Cardiac muscle cell (in vitro differentiated cells and primary cell): ENCODE results near the gene TUBA3C. TPM values are rescaled to one million over a fixed set of nuclear protein-coding genes. Genes with fewer than 3 reads are reported as not detected.

Experiments
- DNase-seq, 2 donors: peaks; one replicate each; pipeline versions ENCODE4 v3.0.0 to v3.0.0-alpha.2; 2010 to 2017; ENCODE audit warnings: low read depth in 1 of 2, low spot score in 1 of 2
- H3K27ac ChIP-seq: fragments of 200-600 bp; sonication (generic); 2 replicates; pipeline ENCODE4 v1.5.1; 2016
- H3K27me3 ChIP-seq: fragments of 200-600 bp; sonication (generic); 2 replicates; pipeline ENCODE4 v1.6.0; 2016; ENCODE audit warnings: control low read depth
- H3K36me3 ChIP-seq: fragments of 200-600 bp; sonication (generic); 2 replicates; pipeline ENCODE4 v1.5.1; 2016; ENCODE audit warnings: control low read depth
- H3K4me1 ChIP-seq: fragments of 200-600 bp; sonication (generic); 2 replicates; pipeline ENCODE4 v1.8.1; 2017; ENCODE audit warnings: low read depth, mild to moderate bottlenecking, mixed run types
- H3K4me3 ChIP-seq: fragments of 200-600 bp; sonication (generic); 2 replicates; pipeline ENCODE4 v1.5.1; 2016; ENCODE audit warnings: mild to moderate bottlenecking
- H3K9me3 ChIP-seq: fragments of 200-600 bp; sonication (generic); 2 replicates; pipeline ENCODE4 v1.5.1; 2017; ENCODE audit warnings: low read depth, mild to moderate bottlenecking, control low read depth
- CTCF ChIP-seq: IDR thresholded peaks from 2 replicates; pipeline ENCODE4 v1.5.1; 2012; ENCODE audit warnings: low read depth, mild to moderate bottlenecking, low read length
- polyA plus RNA-seq: library from polyadenylated mRNA; unstranded; fragments of >200 nt; fragmentation: Nextera tagmentation; extraction: Ambion mirVana; gene quantifications from 2 replicates; pipeline ENCODE4 v1.2.1, GENCODE V29; 2016
- total RNA-seq: library from RNA; depleted of rRNA; stranded (reverse); fragments of >200 nt; gene quantifications from 2 replicates; pipeline ENCODE4 v1.2.3, GENCODE V29; 2016

Gene TUBA3C
- total and polyA plus RNA-seq, 2 experiments from 2014 or later = not detected

DNA sequence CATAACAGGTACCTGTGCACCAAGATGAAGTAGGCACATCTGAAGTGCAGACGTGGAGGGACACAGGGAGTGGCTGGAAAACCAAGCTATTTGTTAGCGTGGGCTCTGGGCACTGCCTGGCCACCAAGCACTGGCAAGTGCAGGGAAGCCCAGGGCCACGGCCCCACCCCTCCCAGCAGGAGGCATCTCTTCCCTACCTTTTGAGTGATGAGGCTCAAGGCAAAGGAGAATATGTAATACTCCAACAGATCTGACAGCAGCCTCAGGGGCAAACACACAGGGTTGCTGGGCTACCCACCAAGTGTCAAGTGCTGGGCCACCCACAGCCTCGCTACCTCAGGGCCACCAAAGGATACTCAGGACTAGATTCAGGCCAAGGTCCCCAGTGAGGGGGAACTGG lies 11.6 kb downstream of the TUBA3C start:
- Histone ChIP-seq H3K27me3 (no peaks in the 10 kb centered on the region), H3K4me1 (no peaks in the 10 kb centered on the region), H3K4me3 (no peak overlapping the region), H3K27ac (no peak overlapping the region), H3K36me3 (no peaks in the 10 kb centered on the region), H3K9me3 (no peaks in the 10 kb centered on the region)
- no peak for TF ChIP-seq CTCF
- no peak for DNase-seq

DNA sequence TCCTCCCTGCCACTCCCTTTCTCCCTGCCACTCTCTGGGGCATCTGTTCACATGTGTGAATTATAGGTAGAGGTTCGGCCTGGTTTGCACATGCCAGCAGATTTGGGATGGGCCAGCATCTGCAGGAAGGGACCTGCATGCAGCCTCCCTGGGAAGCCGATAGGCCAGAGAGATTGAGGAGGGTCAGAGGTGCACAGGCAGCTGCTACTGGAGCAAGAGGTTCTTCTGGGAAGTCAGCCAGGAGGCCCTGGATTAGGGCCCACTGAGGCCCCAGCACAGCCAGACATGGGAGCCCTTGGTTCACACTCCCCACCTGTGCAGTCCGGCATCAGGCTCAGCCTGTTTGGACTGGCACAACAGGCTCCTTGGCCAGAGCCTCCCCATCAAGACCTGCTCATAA lies 12.1 kb downstream of the TUBA3C start:
- no peaks in the 10 kb centered on the region for H3K4me1 ChIP-seq
- no peak overlapping the region for H3K27ac ChIP-seq
- DNase-seq = no peak
- no peaks in the 10 kb centered on the region for H3K9me3 ChIP-seq
- H3K36me3 ChIP-seq = no peaks in the 10 kb centered on the region
- no peaks in the 10 kb centered on the region for H3K27me3 ChIP-seq
- H3K4me3 ChIP-seq = no peak overlapping the region
- TF ChIP-seq CTCF = no peak

GRCh38 chr13:19161308-19161707 lies 20.3 kb downstream of the TUBA3C start:
- DNase-seq = no peak
- no peaks in the 10 kb centered on the region for H3K9me3 ChIP-seq
- H3K27me3 ChIP-seq = no peaks in the 10 kb centered on the region
- no peak for TF ChIP-seq CTCF
- no peaks in the 10 kb centered on the region for H3K36me3 ChIP-seq
- H3K4me1 ChIP-seq = no peaks in the 10 kb centered on the region
- no peak overlapping the region for H3K4me3 ChIP-seq
- no peak overlapping the region for H3K27ac ChIP-seq

DNA sequence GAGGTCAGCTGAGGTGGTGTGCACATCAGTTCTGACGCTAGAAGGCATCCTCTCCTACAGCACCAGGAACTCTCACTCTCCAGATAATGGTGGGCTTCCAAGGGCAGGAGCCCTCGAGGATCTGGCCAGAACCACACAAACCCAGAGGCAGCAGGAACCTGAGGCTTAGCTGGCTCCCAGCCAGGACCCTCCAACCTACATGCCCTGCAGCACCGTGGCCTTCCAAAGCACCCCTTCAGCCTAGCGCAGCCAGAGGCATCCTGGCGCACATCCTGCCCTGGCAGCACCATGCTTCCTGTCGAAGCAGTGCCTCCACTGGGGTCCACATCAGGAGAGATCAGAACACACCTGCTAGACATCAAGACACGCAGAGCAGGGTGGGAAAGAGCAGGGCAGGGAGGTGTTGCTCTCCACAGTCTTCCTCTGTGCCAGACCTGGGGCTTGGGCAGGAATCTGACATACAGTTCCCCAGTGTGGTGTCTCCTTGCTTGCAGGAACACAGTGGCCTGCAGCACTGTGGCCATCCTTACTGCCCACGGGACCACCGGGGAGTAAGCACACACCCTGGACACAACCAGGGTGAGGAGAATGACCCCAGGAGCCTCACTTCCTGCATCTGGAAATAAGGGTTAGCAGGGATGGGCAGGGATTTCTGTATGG lies 21.7 kb downstream of the TUBA3C start:
- TF ChIP-seq CTCF = no peak
- H3K27me3 ChIP-seq = no peaks in the 10 kb centered on the region
- no peaks in the 10 kb centered on the region for H3K4me1 ChIP-seq
- no peaks in the 10 kb centered on the region for H3K36me3 ChIP-seq
- no peaks in the 10 kb centered on the region for H3K9me3 ChIP-seq
- DNase-seq = no peak
- no peak overlapping the region for H3K27ac ChIP-seq
- no peak overlapping the region for H3K4me3 ChIP-seq

DNA sequence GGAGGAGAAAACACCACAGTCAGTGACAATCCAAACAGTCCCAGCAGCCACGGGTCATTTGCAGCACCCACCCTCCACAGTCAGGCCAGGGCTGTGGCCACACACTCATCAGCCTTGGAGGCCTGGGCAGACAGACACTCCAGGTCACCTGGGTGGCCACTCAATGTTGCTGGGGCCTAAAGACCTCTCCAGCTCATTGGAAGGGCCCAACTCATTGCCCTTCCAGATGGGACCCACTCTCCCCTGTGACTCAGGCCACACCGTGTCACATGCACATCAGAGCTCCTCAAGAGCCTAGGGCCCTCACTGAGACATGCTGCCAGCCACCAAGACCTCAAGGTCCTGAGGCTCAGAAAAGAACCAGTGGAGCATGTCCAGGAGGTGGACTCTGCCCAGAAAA lies 22.4 kb downstream of the TUBA3C start:
- H3K9me3 ChIP-seq = no peaks in the 10 kb centered on the region
- TF ChIP-seq CTCF = no peak
- H3K27me3 ChIP-seq = no peaks in the 10 kb centered on the region
- no peak overlapping the region for H3K27ac ChIP-seq
- H3K4me3 ChIP-seq = no peak overlapping the region
- no peak for DNase-seq
- no peaks in the 10 kb centered on the region for H3K36me3 ChIP-seq
- H3K4me1 ChIP-seq = no peaks in the 10 kb centered on the region
